Mucosa of descending colon (tissue), 3 donors: ENCODE results near the gene SLC39A7. TPM values are rescaled to one million over a fixed set of nuclear protein-coding genes. Genes with fewer than 3 reads are reported as not detected.

Experiments used
- ATAC-seq: fragments of 200-7000 bp; cut with Tn5 transposase; one replicate; pipeline ENCODE4 v1.9.1; 2020; ENCODE audit warnings: mild to moderate bottlenecking, moderate library complexity
- DNase-seq, 3 donors: peaks; one replicate each; pipeline ENCODE4 v3.0.0-alpha.2; 2020
- H3K36me3 ChIP-seq: fragments of 200-600 bp; one replicate; pipeline ENCODE4 v1.8.0; 2021; ENCODE audit warnings: low read depth, mild to moderate bottlenecking
- H3K4me1 ChIP-seq: fragments of 200-600 bp; one replicate; pipeline ENCODE4 v1.8.0; 2021; ENCODE audit warnings: low read depth, mild to moderate bottlenecking
- H3K4me3 ChIP-seq: fragments of 200-600 bp; one replicate; pipeline ENCODE4 v1.8.0; 2021; ENCODE audit warnings: mild to moderate bottlenecking
- H3K9me3 ChIP-seq: fragments of 200-600 bp; one replicate; pipeline ENCODE4 v1.8.0; 2021; ENCODE audit warnings: mild to moderate bottlenecking
- CTCF ChIP-seq: fragments of 200-600 bp; IDR thresholded peaks from one replicate; pipeline ENCODE4 v1.8.0; 2022; ENCODE audit warnings: antibody characterized with exemption, mild to moderate bottlenecking
- intact Hi-C, 2 donors: fragments of 100-400 bp; cut with DNase I in 1 of 2; cut with micrococcal nuclease in 1 of 2; formaldehyde crosslinking; loops; one replicate each; pipeline versions ENCODE4 v1.11.0 to v1.11.1; 2022; cut with DNase I, micrococcal nuclease
- total RNA-seq, 3 donors: library from RNA; stranded (reverse); fragmentation: NEBNext Ultra II Directional in 2 of 3; extraction: Animal tissue kit (Norgen Biotek cat#: 25700) in 2 of 3; gene quantifications; one replicate each; pipeline versions ENCODE4 v1.2.1 to v1.2.4, GENCODE V29; 2021 to 2023
- donor health status: DM: no; HTN: no; CAD: no; lungs with moderate emphysema.
- donor health status: DM: no; HTN: no; CAD: no.
- donor health status: DM: no; HTN: yes; CAD: no.

The SLC39A7 gene
- total RNA-seq, 3 donors from 2014 or later, result 96.9 to 159 (median 106) TPM

- peaks cover 15% of the 10 kb centered on the region for H3K4me1 ChIP-seq
- DNase-seq, result peak; percentile 98 to 99 (median 99)
- ATAC-seq, result peak; percentile 95
- no peaks in the 10 kb centered on the region for H3K9me3 ChIP-seq
- intact Hi-C loops, result loop anchor here (5.0 to 10.0 kb wide), 3 partner anchors 132 to 234 kb away; no protein-coding TSS in a partner anchor
- TF ChIP-seq CTCF, result no peak
- H3K4me3 ChIP-seq, result peak overlapping the region; percentile 7
- no peaks in the 10 kb centered on the region for H3K36me3 ChIP-seq
Observed at GRCh38 chr6:33248932-33249731, 48.5 kb downstream of the SLC39A7 start.

- ATAC-seq (peak; percentile 0), DNase-seq (peak; percentile 17 to 53 (median 37))
- no peak overlapping the region for H3K4me3 ChIP-seq
- no peak for TF ChIP-seq CTCF
- H3K36me3 ChIP-seq, result no peaks in the 10 kb centered on the region
- peaks cover 15% of the 10 kb centered on the region for H3K4me1 ChIP-seq
- intact Hi-C loops, result loop anchor here (5.0 to 10.0 kb wide), 3 partner anchors 133 to 235 kb away; no protein-coding TSS in a partner anchor
- H3K9me3 ChIP-seq, result no peaks in the 10 kb centered on the region
Observed at GRCh38 chr6:33249732-33250630, 49.3 kb downstream of the SLC39A7 start.

GRCh38 chr6:33250731-33251130 is 50.1 kb downstream of the SLC39A7 start:
- H3K4me3 ChIP-seq, result no peak overlapping the region
- intact Hi-C loops, result no loop called here
- DNase-seq (no peak), ATAC-seq (no peak)
- TF ChIP-seq CTCF, result no peak
- no peaks in the 10 kb centered on the region for H3K36me3 ChIP-seq
- H3K9me3 ChIP-seq, result no peaks in the 10 kb centered on the region
- peaks cover 15% of the 10 kb centered on the region for H3K4me1 ChIP-seq

GRCh38 chr6:33251395-33252012 is 50.8 kb downstream of the SLC39A7 start:
- ATAC-seq (no peak), DNase-seq (no peak)
- intact Hi-C loops, result no loop called here
- no peak for TF ChIP-seq CTCF
- H3K4me3 ChIP-seq, result no peak overlapping the region
- H3K4me1 ChIP-seq, result peaks cover 15% of the 10 kb centered on the region
- H3K9me3 ChIP-seq, result no peaks in the 10 kb centered on the region
- no peaks in the 10 kb centered on the region for H3K36me3 ChIP-seq

GRCh38 chr6:33252759-33253158 is 52.1 kb downstream of the SLC39A7 start:
- H3K4me3 ChIP-seq, result no peak overlapping the region
- DNase-seq (no peak), ATAC-seq (no peak)
- H3K4me1 ChIP-seq, result peaks cover 15% of the 10 kb centered on the region
- no peak for TF ChIP-seq CTCF
- H3K9me3 ChIP-seq, result no peaks in the 10 kb centered on the region
- intact Hi-C loops, result no loop called here
- no peaks in the 10 kb centered on the region for H3K36me3 ChIP-seq
